GM12892 (cell line): ENCODE results near the gene SLC15A3.

ENCODE experiments used
- POLR2AphosphoS5 ChIP-seq: IDR thresholded peaks from 2 replicates; pipeline ENCODE4 v1.6.1; 2011; ENCODE audit warnings: low read depth, low read length, control low read depth
- TAF1 ChIP-seq: IDR thresholded peaks from 2 replicates; pipeline ENCODE4 v1.6.1; 2011; ENCODE audit warnings: low read depth, mild to moderate bottlenecking, control low read depth, low read length, borderline replicate concordance

GRCh38 chr11:60910711-60911380, 41.1 kb downstream of the SLC15A3 start:
- TF ChIP-seq POLR2AphosphoS5 (no peak), TAF1 (no peak)
